ENCODE data around the gene KLHDC9.
"Not testable (repeated sequence)": the region's sequence is repeated elsewhere in the genome, so short reads cannot be mapped to it uniquely, and the experiment has no call there.

KLHDC9 gene

DNA sequence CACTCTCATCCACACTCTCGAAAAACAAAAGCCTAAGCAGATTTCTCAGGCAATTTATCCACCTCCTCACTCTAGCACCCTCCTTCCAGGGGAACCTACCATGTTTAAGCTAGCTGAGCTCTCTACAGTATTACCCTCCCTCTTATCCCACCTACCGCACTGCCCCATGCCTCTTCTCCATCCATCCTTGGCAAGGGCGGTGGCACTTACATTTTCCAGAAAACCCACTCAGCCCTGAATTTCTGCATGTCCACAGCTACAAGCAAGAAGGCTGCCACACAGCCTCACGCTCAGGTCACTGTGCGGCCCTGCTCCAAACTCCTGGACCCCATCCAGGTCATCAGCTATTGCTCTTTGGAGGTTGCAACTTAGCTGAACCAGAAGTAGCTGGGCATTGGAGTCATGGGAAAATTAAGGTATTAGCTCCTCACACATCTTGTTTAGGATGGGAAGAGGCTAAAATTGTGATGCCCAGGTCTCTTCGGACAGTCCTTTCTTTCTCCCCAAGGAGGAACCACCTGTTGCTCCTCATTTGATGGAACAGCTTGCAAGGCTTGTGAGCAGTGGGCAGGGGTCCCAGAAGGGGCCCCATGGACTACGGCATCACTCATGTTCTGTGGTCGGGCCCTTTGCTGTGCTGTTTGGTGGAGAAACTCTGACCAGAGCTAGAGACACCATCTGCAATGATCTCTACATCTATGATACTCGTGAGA, 1.1 kb downstream of the KLHDC9 start:
- FAIRE-seq = no peak

DNA sequence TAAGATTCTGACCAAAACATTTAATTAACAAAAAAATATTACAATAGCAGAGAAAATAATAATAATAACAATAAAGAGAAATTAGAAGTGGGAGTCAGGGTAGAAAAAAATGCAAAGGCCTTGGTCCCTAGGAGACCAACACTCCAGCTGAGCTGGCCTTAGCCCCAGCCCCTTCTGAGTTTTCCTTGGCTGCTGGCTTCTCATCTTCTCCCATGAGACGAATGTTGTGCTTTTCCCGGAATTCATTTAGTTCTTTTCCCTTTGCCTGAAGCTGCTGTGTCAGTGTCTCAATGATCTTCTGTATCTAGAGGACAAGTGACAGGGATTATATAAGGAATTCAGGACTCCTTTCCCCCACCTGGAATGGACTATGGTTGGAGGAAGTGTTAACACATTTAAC, 2.4 kb downstream of the KLHDC9 start:
- FAIRE-seq = no peak

DNA sequence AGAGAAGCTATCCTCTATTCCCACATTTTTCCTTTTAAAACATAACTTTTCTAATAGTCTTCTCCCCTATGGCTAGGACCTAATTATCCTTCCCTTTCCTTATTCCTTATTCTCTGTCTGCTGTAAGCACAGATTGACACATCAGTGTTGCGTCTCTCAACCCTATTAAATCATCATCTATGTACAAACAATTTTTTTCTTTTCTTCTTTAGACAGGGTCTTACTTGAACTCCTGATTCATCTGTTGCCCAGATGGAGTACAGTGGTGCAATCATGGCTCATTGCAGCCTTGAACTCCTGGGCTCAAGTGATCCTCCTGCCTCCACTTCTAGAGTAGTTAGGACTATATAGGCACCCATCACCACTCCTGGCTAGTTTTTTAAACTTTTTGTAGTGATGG, 8.3 kb downstream of the KLHDC9 start:
- FAIRE-seq = no peak

DNA sequence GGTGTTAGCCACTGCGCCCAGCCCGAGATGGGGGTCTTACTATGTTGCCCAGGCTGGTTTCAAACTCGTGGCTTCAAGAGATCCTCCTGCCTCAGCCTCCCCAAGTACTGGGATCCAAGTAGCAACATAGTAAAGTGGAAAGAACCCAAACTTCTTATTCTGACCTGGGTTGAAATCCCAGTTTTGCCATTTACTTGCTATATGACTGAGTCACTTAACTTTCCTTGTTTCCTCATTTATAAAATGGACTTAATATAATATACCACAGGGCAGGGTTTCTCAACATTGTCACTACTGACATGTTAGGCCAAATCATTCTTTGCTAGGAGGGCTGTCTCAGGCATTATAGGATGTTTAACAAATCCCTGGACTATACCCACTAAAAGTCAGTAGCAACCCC, 13.0 kb downstream of the KLHDC9 start:
- no peak for FAIRE-seq

DNA sequence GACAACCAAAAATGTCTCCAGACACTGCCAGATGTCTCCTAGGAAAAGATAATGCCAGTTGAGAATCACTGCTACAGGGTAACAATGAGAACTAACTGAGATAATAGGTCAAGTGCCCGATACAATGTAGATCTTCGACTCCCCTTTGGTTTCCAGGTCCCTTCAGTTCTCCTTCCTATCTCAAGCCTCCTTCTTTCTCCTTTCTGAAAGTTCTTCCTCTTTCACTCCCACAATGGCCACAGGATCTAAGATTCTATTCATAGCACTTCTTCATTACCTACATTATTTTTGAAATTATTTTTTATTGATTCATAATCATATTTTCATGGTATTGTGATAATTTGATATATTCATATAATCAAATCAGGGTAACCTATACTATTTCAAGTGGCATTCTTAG, 13.4 kb downstream of the KLHDC9 start:
- FAIRE-seq = no peak

DNA sequence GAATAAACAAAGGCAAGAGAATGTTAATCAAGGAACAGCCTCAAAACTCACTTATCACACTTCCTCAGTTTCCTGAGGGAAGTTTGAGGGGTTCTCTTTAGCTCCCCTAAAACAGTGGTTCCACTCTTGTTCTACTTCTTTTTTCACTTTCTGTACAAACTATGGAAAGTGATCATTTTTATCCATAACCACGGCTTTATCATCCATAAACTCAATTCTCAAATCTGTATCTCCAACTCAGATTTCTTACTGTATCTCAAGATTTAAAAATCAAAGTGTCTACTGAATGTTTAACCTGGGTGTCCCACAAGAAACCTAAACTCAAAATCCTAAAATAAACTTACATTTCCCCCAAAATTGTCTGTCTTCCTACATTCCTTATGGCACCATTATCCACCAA, 15.8 kb downstream of the KLHDC9 start:
- no peak for FAIRE-seq

DNA sequence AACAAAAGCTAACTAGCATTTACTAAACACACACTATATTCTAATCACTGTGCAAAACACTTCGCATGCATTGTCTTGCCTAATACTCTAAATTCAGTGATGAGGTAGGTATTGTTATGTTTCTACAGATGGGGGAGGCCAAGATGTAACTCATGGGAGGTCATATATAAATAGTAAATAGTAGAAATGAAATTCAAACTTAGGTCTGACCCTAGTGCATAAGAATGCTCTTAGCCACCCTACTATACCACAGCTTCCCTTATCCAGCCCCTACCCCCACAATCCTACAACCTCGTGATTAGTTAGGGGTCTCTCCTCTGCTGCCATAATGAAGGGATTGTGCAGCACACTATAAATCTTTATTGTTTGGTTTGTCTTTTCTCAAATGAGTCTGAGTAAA, 16.4 kb downstream of the KLHDC9 start:
- FAIRE-seq = no peak

DNA sequence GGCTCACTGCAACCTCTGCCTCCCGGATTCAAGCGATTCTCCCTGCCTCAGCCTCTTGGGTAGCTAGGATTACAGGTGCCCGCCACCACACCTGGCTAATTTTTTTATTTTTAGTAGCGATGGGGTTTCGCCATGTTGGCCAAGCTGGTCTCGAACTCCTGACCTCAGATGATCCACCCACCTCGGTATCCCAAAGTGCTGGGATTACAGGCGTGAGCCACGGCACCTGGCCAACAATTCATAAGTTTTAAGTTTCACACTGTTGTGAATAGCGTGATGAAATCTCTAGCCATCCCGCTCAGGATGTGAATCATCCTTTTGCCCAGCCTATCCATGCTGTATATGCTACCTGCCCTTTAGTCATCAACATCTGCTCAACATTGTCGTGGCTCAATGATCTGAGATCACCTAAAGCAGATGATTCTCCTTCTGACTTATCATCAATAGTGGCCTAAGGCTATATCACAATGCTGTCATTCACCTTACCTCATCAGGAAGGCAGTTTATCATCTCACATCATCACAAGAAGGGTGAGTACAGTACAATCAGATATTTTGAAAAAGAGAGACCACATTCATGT, 17.1 kb downstream of the KLHDC9 start:
- FAIRE-seq = no peak

DNA sequence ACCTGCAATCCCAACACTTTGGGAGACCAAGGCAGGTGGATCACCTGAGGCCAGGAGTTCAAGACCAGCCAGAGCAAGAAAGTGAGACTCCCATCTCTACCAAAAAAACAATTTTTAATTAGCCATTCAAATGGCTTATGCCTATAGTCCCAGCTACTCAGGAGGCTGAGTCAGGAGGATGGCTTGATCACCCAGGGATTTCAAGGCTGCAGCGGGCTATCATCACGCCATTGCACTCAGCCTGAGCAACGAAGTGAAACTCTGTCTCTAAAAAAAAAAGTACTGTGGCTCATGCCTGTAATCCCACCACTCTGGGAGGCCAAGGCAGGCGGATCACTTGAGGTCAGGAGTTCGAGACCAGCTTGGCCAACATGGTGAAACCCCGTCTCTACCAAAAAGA, 17.8 kb downstream of the KLHDC9 start:
- not testable (repeated sequence) for FAIRE-seq

DNA sequence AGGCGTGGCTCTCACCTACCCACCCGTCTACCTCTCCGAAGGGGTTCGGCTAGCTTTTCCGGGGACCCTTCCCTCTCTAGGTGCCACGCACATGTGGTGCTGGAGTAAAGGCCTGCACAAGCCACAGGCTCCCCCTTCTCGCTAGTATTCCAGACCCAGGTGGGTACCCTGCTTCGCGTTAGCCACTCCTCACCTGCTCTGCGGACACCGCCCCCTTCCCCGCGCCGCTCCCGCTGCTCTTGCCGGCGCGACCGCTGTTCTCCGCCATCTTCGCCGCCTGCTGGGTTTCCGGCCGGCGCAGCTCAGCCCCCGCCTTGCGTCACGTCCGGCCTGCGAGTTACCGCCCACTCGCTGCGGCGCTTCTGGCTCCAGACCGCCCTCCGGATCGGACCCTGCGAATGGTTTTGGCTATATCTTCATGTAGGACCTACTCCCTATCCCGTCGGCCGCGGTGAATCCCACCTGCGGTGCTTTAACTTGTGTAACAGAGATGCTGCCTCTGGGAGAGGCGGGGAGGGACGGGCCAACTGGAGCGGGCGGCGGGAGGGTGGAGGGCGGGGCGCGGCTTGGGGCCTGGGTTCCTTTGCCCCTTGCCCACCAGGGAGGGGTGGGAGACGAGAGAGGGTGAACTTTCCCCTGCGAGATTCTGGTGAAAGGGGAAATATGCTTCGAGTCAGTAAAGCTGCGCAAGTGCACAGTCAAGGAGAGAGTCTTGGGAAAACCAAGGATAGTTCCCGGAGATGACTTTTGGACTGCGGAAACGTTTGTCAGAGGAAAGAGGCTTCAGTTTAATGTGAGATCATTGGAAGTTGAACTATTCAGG, 19.8 kb downstream of the KLHDC9 start, which contains the start of the genes NIT1 and PFDN2:
Gene NIT1 (plus strand): TSS at position 347 of the 823 bp plus-strand sequence. CDS start 72 bp downstream, at position 419.
Gene PFDN2 (minus strand): TSS at position 279 of the 823 bp plus-strand sequence. CDS start 11 bp downstream, at position 268.
- peak; percentile 31 for FAIRE-seq

DNA sequence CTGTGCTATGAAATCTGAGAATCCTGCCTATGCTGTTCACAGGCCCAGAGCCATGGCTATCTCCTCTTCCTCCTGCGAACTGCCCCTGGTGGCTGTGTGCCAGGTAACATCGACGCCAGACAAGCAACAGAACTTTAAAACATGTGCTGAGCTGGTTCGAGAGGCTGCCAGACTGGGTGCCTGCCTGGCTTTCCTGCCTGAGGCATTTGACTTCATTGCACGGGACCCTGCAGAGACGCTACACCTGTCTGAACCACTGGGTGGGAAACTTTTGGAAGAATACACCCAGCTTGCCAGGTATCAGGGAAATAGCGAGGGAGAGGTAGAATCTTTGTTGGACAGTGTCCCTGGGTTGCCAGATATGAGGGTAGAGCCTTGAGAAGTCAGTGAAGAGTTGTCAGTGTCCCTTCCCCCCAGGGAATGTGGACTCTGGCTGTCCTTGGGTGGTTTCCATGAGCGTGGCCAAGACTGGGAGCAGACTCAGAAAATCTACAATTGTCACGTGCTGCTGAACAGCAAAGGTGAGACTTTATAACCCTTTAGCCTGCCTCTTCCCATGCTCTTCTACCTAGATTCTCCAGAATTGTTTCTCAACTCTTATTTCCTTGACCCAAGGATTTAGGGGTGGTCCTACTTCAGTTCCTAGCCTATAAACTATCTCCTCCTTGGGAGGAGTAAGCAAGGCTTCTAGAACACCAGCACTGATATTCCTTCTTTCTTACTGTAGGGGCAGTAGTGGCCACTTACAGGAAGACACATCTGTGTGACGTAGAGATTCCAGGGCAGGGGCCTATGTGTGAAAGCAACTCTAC, 21.1 kb downstream of the KLHDC9 start:
- FAIRE-seq = peak; percentile 60

DNA sequence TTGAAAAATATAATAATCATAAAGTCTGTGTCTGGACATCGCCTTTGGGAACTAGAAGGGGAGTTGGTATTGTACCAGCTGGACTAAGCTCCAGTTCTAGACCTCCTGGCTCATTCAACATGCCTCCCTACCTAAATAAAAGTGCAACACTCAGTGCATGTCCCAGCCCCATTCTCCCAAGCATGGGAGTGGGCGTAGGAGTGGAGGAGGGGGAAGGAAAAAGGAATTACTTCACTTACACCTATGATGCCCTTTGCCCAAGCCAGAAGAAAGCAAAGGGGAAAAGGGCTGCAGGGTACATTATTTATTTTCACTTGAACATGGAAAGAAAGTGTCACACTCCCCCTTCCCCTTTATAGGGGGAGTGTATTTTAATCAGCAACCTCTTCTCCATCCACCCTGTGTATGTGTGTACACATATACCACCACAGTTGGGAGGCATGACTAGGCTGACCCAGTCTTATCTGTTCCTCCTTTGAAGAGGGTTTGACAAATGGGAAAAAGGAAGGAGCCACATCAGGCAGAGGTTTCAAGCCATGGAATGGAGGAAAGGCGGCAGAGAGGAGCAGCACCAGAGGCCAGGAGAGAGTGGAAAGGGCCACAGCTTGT, 23.0 kb downstream of the KLHDC9 start:
- no peak for FAIRE-seq

DNA sequence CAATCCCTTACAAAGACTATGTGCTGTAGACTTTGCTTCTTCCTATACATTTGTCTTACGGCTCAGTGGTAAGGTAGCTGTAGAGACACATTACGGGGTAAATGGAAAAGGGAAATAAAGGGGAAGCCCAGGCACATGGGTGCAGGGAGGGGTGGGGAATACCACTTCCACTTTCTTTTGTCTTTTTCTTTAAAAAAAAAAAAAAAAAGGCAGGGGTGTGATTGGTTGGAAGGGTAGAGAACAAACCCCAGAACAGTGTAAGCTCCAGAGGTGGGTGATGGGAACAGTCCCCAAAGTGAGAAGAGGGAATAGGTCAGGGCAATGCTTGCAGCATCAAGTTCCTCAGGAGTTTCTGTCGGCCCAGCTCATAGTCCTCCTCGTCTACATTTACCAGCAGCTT, 23.7 kb downstream of the KLHDC9 start:
- FAIRE-seq = no peak

DNA sequence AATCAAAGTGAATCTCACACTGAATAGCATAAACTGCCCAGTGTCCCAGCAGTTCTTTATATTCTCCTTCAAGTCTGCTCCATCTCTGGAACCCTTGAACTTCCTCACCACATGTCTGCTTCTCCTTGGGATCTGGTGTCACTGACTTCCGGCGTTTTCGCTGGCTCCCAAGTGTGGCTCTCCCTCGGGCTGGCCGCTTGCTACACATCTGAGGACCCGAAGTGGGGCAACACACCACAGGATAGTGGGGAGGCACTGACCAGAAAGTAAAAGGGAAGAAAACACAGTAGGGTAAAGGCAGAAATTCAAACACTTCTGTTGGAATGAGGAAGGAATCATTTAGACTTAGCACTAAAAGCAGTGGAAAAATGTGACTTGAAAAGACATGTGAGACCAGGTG, 24.8 kb downstream of the KLHDC9 start:
- FAIRE-seq = no peak

DNA sequence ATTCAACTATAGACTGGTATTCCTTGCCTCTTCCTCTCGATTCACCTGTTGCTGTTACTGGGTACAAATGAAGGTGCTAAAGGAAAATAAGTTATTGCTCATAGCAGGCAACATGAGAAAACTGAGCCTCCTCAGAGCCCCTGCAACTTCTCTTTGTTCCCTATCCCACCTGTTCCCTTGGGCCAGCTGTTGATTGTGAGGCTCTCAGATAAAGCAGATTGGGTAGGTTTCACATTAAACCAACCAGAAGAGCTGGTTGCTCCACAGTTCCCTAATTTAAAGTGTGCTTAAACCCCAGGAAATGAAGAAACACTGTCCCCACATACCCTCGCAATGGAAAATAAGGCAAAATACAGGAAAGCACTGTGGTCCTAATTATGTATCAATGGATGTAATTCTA, 29.5 kb downstream of the KLHDC9 start:
- FAIRE-seq = no peak

DNA sequence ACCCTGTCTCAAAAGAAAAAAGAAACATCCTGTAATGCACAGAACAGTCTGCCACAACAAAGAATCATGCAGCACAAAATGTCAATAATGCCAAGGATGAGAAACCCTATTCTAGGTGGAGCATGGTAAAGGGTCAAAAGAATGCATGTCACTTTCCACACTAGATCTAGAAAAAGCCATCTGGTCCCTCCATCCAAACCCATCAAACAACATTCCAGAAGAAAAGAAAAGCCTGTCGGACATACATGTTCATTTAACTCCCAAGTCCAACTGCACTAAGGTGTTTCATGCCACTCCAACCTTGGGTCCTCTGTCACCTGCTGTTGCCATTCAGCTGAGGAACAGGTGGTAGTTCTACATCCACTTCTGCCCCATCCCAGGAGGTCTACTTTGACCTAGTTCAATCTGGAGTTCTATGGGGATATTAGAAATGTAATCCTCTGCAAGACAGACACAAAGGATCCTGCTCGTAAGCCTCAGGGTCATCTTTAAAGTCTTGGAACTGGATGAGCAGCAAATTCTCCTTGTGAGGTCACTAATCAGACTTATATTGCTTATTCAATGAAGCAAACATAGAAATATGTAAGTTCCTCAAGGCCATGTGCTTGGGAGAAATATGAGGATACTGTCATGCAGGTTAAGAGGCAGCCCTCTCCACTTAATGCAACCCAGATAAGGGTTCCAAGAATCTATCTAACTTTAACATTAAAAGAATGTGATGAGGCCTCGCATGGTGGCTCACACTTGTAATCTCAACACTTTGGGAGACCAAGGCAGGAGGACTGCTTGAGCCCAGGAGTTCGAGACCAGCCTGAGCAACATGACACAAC, 30.6 kb downstream of the KLHDC9 start:
- FAIRE-seq = no peak

DNA sequence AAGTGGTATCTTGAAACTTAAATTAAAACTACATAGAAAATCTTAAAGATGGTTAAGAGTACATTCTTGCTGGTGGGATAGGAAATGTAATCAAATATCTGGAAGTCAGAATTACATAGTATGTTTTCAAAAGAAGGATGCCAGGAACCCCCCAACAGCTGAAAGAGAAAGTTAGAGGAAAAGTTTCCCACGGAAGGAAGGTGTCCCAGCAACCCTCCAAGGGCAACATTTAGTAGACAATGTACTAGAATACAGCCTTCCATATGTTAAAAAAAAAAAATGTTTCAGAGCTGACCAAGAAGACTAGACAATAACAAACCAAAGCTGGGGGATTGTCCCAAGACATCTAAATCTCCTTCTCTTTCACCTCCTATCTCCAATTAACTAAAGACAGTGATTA, 32.1 kb downstream of the KLHDC9 start:
- FAIRE-seq = no peak

DNA sequence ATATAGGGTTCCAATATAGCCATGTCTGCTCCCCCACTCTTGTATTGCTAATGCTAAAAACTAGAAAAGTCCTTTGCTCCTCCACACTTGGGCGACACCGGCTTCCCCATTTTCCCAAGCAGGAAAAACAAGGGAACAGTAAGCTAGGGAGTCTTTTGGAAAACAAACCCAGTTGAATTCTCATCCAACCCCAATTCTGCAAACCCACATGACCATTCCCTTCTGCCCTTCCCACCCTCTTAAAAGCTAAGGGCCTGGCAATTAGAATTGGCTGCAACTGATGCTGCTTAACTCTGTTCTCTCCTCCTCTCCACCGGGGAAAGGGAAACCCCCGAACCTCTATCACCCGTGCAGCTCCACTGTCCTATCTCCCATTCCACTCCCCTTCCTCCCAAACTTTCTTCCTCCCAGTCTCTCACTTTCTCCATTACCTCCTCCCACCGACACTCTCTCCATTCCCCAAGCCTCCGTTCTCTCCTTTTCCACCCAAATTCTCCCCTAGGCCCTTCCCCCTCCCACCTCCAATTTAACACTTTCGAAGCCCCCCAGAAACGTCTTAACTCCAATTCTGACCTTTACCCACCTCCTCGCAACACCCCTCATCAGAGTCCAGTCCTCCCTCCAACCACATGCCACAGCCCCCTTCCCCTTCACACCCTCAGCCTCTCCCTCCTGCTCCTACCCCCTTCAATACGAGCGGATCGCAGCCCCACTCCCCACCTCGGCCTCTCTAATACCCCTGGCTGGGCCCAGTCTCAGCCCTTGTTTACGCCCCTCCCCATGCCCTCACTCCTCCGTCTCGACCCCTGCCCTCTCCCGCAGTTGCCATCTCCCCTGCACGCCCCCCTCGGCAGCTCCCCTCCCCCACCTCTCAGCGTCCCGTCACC, 33.6 kb downstream of the KLHDC9 start:
- FAIRE-seq = no peak

DNA sequence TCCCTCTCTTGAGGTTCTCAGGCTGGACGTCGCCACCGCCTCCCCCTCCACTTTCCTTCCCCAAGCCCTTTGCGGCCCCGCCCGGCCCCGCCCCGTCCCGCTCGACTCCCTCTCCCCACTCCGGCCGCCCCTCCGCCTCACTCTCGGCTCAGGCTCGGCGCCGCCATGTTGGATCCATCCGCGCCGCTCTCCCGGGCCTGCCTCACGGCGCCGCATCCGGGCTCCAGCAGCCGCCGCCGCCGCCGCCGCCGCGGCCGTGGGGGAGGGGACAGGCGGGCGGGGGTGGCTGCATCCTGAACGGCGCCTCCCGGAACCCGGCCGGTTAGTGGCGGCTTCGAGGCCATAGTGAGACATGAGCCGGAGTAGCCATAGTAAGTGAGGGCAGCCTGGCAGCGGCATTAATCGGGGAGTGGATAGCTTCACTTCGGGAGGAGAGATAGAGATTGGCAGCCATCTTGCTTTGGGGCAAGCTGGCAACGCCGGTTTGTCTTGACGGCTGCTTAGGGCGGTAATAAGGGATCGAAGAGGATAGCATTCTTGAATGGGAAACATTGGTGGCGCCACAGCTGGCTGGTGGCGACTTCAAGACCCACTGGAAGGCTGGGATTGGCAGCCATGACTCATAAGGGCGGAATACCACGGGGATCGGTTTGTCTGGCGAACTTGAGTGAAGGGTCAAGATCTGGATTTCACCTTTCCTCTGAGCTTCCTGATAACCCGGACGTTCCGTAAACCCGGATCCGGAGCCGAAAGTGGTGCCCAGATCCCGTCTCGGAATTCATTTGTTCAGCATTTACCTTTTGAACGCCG, 34.5 kb downstream of the KLHDC9 start, which contains the start of gene DEDD:
Gene DEDD (minus strand): TSS at position 258 of the 810 bp plus-strand sequence. CDS start 8,205 bp downstream, outside the sequence.
- FAIRE-seq = peak; percentile 86
